HepG2 (cell line): ENCODE data around the gene PFN4. TPM values are rescaled to one million over a fixed set of nuclear protein-coding genes. Genes with fewer than 3 reads are reported as not detected.

Experiments used
- ATF7 ChIP-seq, 2 experiments: fragments of 450-650 bp in 1 of 2; sonication (generic) in 1 of 2; formaldehyde crosslinking in 1 of 2; IDR thresholded peaks; 2 replicates each; pipeline versions ENCODE4 v1.4.0 to v1.6.1; 2016 to 2020; ENCODE audit warnings: antibody characterized with exemption in 1 of 2, mild to moderate bottlenecking in 1 of 2, missing genetic modification reagents in 1 of 2
- KAT8 ChIP-seq: IDR thresholded peaks from 2 replicates; pipeline ENCODE4 v1.6.1; 2016; ENCODE audit warnings: missing genetic modification reagents, missing compliant biosample characterization
- KMT2A ChIP-seq: sonication (generic); formaldehyde crosslinking; IDR thresholded peaks from 2 replicates; pipeline ENCODE4 v1.4.0; 2020; ENCODE audit warnings: missing genetic modification reagents
- MAX ChIP-seq: IDR thresholded peaks from 2 replicates; pipeline ENCODE4 v1.6.1; 2012; ENCODE audit warnings: inconsistent platforms
- MEIS2 ChIP-seq: sonication (generic); formaldehyde crosslinking; IDR thresholded peaks from 2 replicates; pipeline ENCODE4 v1.9.0; 2021; ENCODE audit warnings: mild to moderate bottlenecking, missing genetic modification reagents
- NFIC ChIP-seq: IDR thresholded peaks from 2 replicates; pipeline ENCODE4 v1.6.1; 2012; ENCODE audit warnings: mild to moderate bottlenecking, low read length, inconsistent platforms
- RBFOX2 ChIP-seq: fragments of 200-400 bp; formaldehyde crosslinking; IDR thresholded peaks from 2 replicates; pipeline ENCODE4 v1.6.1; 2017; ENCODE audit warnings: low read depth, mild to moderate bottlenecking, low read length
- REPIN1 ChIP-seq: sonication (generic); formaldehyde crosslinking; IDR thresholded peaks from 2 replicates; pipeline ENCODE4 v1.8.0; 2022; ENCODE audit warnings: missing genetic modification reagents, low read depth, mild to moderate bottlenecking, borderline replicate concordance
- RNF219 ChIP-seq: sonication (generic); formaldehyde crosslinking; IDR thresholded peaks from 2 replicates; pipeline ENCODE4 v1.5.0; 2020; ENCODE audit warnings: mild to moderate bottlenecking, missing genetic modification reagents
- SNAPC2 ChIP-seq: sonication (generic); formaldehyde crosslinking; IDR thresholded peaks from 2 replicates; pipeline ENCODE4 v1.8.1; 2022; ENCODE audit warnings: mild to moderate bottlenecking, missing genetic modification reagents
- STAT5B ChIP-seq: sonication (generic); formaldehyde crosslinking; IDR thresholded peaks from 2 replicates; pipeline ENCODE4 v1.4.0; 2020; ENCODE audit warnings: missing genetic modification reagents
- TBL1XR1 ChIP-seq: fragments of 150-350 bp; IDR thresholded peaks from 2 replicates; pipeline ENCODE4 v1.6.1; 2014; ENCODE audit warnings: borderline replicate concordance, low read length; ENCODE audit not compliant: partially characterized antibody
- TEF ChIP-seq: sonication (generic); formaldehyde crosslinking; IDR thresholded peaks from 2 replicates; pipeline ENCODE4 v1.5.0; 2020; ENCODE audit warnings: missing genetic modification reagents
- TMF1 ChIP-seq: sonication (generic); formaldehyde crosslinking; IDR thresholded peaks from 2 replicates; pipeline ENCODE4 v1.8.1; 2022; ENCODE audit warnings: low read depth, missing genetic modification reagents
- WIZ ChIP-seq: sonication (generic); formaldehyde crosslinking; IDR thresholded peaks from 2 replicates; pipeline ENCODE4 v1.5.1; 2020; ENCODE audit warnings: mild to moderate bottlenecking, missing genetic modification reagents
- ZFP36L1 ChIP-seq: sonication (generic); formaldehyde crosslinking; IDR thresholded peaks from 2 replicates; pipeline ENCODE4 v1.8.0; 2022; ENCODE audit warnings: mild to moderate bottlenecking, missing genetic modification reagents, moderate library complexity
- ZFP62 ChIP-seq: sonication (generic); formaldehyde crosslinking; IDR thresholded peaks from 2 replicates; pipeline ENCODE4 v1.4.0; 2020; ENCODE audit warnings: missing genetic modification reagents
- ZNF160 ChIP-seq: sonication (generic); formaldehyde crosslinking; IDR thresholded peaks from 2 replicates; pipeline ENCODE4 v1.8.0; 2022; ENCODE audit warnings: mild to moderate bottlenecking, inconsistent platforms, missing genetic modification reagents
- ZNF224 ChIP-seq: sonication (generic); formaldehyde crosslinking; IDR thresholded peaks from 2 replicates; pipeline ENCODE4 v1.5.0; 2020; ENCODE audit warnings: mild to moderate bottlenecking, missing genetic modification reagents
- ZNF235 ChIP-seq: sonication (generic); formaldehyde crosslinking; IDR thresholded peaks from 2 replicates; pipeline ENCODE4 v1.8.1; 2023; ENCODE audit warnings: mild to moderate bottlenecking, missing genetic modification reagents, borderline replicate concordance
- ZNF281 ChIP-seq: sonication (generic); formaldehyde crosslinking; IDR thresholded peaks from 2 replicates; pipeline ENCODE4 v1.4.0; 2020; ENCODE audit warnings: missing genetic modification reagents, borderline replicate concordance
- ZNF432 ChIP-seq: sonication (generic); formaldehyde crosslinking; IDR thresholded peaks from 2 replicates; pipeline ENCODE4 v1.5.0; 2020; ENCODE audit warnings: missing genetic modification reagents, mild to moderate bottlenecking, borderline replicate concordance
- ZNF44 ChIP-seq: sonication (generic); formaldehyde crosslinking; IDR thresholded peaks from 2 replicates; pipeline ENCODE4 v1.5.1; 2020; ENCODE audit warnings: mild to moderate bottlenecking, missing genetic modification reagents
- polyA plus RNA-seq, 8 experiments: library from polyadenylated mRNA; depleted of rRNA in 3 of 8; stranded (reverse) in 7 of 8; unstranded in 1 of 8; fragments of >200 nt; fragmentation: Illumina TruSeq in 4 of 8; extraction: Trizol in 4 of 8; gene quantifications; 2 replicates each; pipeline versions ENCODE4 v1.2.1 to v1.2.3, GENCODE V29; 2011 to 2016; ENCODE audit warnings: low read depth in 4 of 8, missing spikeins in 1 of 8, mixed read lengths in 1 of 8; ENCODE audit not compliant: insufficient read depth in 1 of 8
- total RNA-seq, 5 experiments: library from RNA; depleted of rRNA; stranded (reverse); fragments of >200 nt; fragmentation: Illumina TruSeq; extraction: Trizol; gene quantifications; 2 replicates each; pipeline ENCODE4 v1.2.3, GENCODE V29; 2016; ENCODE audit warnings: low read depth in 1 of 5

Gene PFN4
- total and polyA plus RNA-seq, 2 of the 13 experiments (the other 11 are each of a cell fraction or from before 2014, with no cell fraction given): 0.12 to 0.20 TPM

- TF ChIP-seq SNAPC2 (CRISPR knock-in tag): peak; percentile 79; the same call in 1 of the 2 replicates
- TF ChIP-seq ATF7 (IDR thresholded peaks at IDR 0.05): no peak
- peak; percentile 42; the same call in 1 of the 2 replicates for TF ChIP-seq ATF7 (CRISPR knock-in tag; IDR thresholded peaks at IDR 0.05)
- TF ChIP-seq TMF1 (CRISPR knock-in tag): peak; percentile 98; the same call in 1 of the 2 replicates
- TF ChIP-seq ZNF281 (CRISPR knock-in tag): peak; percentile 20; the same call in 1 of the 2 replicates
- TF ChIP-seq ZNF44 (CRISPR knock-in tag): no peak
- TF ChIP-seq REPIN1 (CRISPR knock-in tag): peak; percentile 80; the same call in 1 of the 2 replicates
- 0 out of 2 replicates have a peak, but pooled peaks have one; percentile 24 for TF ChIP-seq ZNF235
- TF ChIP-seq TEF: peak; percentile 48; the same call in 1 of the 2 replicates
- TF ChIP-seq MAX: peak; percentile 79
- peak; percentile 42; the same call in 1 of the 2 replicates for TF ChIP-seq ZNF224 (CRISPR knock-in tag)
- TF ChIP-seq ZFP62 (CRISPR knock-in tag): no peak
- no peak for TF ChIP-seq ZNF432 (CRISPR knock-in tag)
- no peak; the same call in 1 of the 2 replicates for TF ChIP-seq RNF219 (CRISPR knock-in tag)
- TF ChIP-seq TBL1XR1: no peak
- TF ChIP-seq ZFP36L1 (CRISPR knock-in tag): 0 out of 2 replicates have a peak, but pooled peaks have one; percentile 51
- TF ChIP-seq KAT8: peak; percentile 65
- no peak for TF ChIP-seq NFIC
- TF ChIP-seq KMT2A: no peak; the same call in none of the 2 replicates
- no peak for TF ChIP-seq STAT5B (CRISPR knock-in tag)
- TF ChIP-seq ZNF160 (CRISPR knock-in tag): peak; percentile 12; the same call in 1 of the 2 replicates
- peak; percentile 95 for TF ChIP-seq RBFOX2
- TF ChIP-seq MEIS2 (CRISPR knock-in tag): peak; percentile 29; the same call in 1 of the 2 replicates
- no peak; the same call in none of the 2 replicates for TF ChIP-seq WIZ (CRISPR knock-in tag)
These were observed at the start of gene PFN4, which contains the start of gene FAM228B (continued) for GRCh38 chr2:24123195-24123921.
